Measurements from ENCODE around the gene GUK1. TPM values are rescaled to one million over a fixed set of nuclear protein-coding genes. Genes with fewer than 3 reads are reported as not detected.

Gene GUK1
- total and polyA plus RNA-seq, 2 of the 4 experiments (the other 2 are of a cell fraction): 465 to 548 TPM

- TF ChIP-seq RCOR1 (IDR thresholded peaks at IDR 0.05; ENCODE audit: insufficient replicate concordance, low read length): no peak
- TF ChIP-seq MAZ (IDR thresholded peaks at IDR 0.05; ENCODE audit: borderline replicate concordance, low read depth, low read length): no peak
- no peak for TF ChIP-seq CEBPB (IDR thresholded peaks at IDR 0.05; ENCODE audit: low read depth, low read length)
- TF ChIP-seq ELK1 (IDR thresholded peaks at IDR 0.05; ENCODE audit: borderline replicate concordance, low read depth, low read length): no peak
- no peak for TF ChIP-seq MAFK (IDR thresholded peaks at IDR 0.05; ENCODE audit: low read depth, low read length)
- no peak for TF ChIP-seq FOS (IDR thresholded peaks at IDR 0.05; ENCODE audit: low read depth, low read length)
- no peak for TF ChIP-seq SMC3 (IDR thresholded peaks at IDR 0.05; ENCODE audit: low read depth, low read length)
- dilution Hi-C loops (cut with HindIII; ENCODE audit: low sequenced_read_pairs, unreplicated experiment): no loop called here
Measured at GRCh38 chr1:228161866-228162265, 21.8 kb downstream of the GUK1 start.

More at GRCh38 chr1:228161866-228162265, 21.8 kb downstream of the GUK1 start:
- Histone ChIP-seq H2BK120ac (ENCODE audit: low read depth, low read length) (no peak overlapping the region), H2AFZ (replicated peaks; ENCODE audit: low read length, poor library complexity) (no peak overlapping the region), H2AK9ac (replicated peaks; ENCODE audit: low read depth, low read length, poor library complexity) (no peak overlapping the region), H4K5ac (ENCODE audit: low read depth, low read length) (no peak overlapping the region), H3K14ac (replicated peaks; ENCODE audit: low read depth, low read length) (no peak overlapping the region), H3K4ac (ENCODE audit: low read depth, low read length) (no peak overlapping the region), H3K27me3 (ENCODE audit: control insufficient read depth, insufficient read depth, low read length) (no peaks in the 10 kb centered on the region), H3K9me3 (ENCODE audit: control insufficient read depth, insufficient read depth, low read length) (no peaks in the 10 kb centered on the region), H3K4me3 (ENCODE audit: insufficient read depth, low read depth, low read length) (no peak overlapping the region), H4K20me1 (ENCODE audit: insufficient read depth, low read length) (no peaks in the 10 kb centered on the region), H3K18ac (ENCODE audit: low read depth, low read length) (no peak overlapping the region), H3K27ac (ENCODE audit: insufficient read depth, low read length) (no peak overlapping the region), H3K23ac (ENCODE audit: low read depth, low read length) (no peak overlapping the region), H2BK20ac (ENCODE audit: low read depth, low read length) (no peak overlapping the region), H3K56ac (ENCODE audit: extremely low read depth, insufficient read depth, low read length) (no peak overlapping the region), H3K36me3 (ENCODE audit: control insufficient read depth, insufficient read depth, low read length) (no peaks in the 10 kb centered on the region), H3K4me1 (ENCODE audit: control insufficient read depth, insufficient read depth, low read length) (peaks cover 12% of the 10 kb centered on the region), H3K79me1 (ENCODE audit: low read depth in 1 of 2, low read length in 2 of 2) (peaks cover 5 to 21% of the 10 kb centered on the region in 2 experiments; a peak in 3 of 4 replicates), H4K91ac (ENCODE audit: insufficient read depth, low read depth, low read length) (no peak overlapping the region), H2AK5ac (ENCODE audit: low read depth, low read length) (peak overlapping the region; percentile 24; the same call in 1 of the 2 replicates), H2BK5ac (ENCODE audit: low read depth, low read length, poor library complexity, severe bottlenecking) (no peak overlapping the region), H2BK15ac (ENCODE audit: low read depth, low read length) (no peak overlapping the region), H3K4me2 (ENCODE audit: low read depth, low read length) (no peak overlapping the region), H4K8ac (ENCODE audit: low read depth in 2 of 2, low read length in 2 of 2) (0 out of 4 replicates have a peak overlapping the region, but pooled peaks of 1 of the 2 experiments have one; percentile 47), H3K9me1 (ENCODE audit: insufficient read depth, low read length) (peaks cover 14% of the 10 kb centered on the region; the same call in 1 of the 2 replicates), H3K9ac (ENCODE audit: low read depth, low read length) (no peak overlapping the region)
- WGBS, 2 experiments (ENCODE audit: extremely low coverage in 2 of 2, insufficient read length in 1 of 2): no CpG with 5 or more reads among the region's 9 CpGs
- BruUV-seq (replicated peaks): no TSS peak
- ATAC-seq (ENCODE audit: low read depth) (no peak), DNase-seq (no peak)
- POLR2A ChIA-PET (ENCODE audit: unreplicated experiment): no interaction called here
- in situ Hi-C loops (cut with MboI; ENCODE audit: low sequenced_read_pairs) (no loop called here), intact Hi-C loops (cut with micrococcal nuclease) (no loop called here)
- CTCF ChIA-PET: no interaction called here
